HCT116 (cell line): Measurements from ENCODE around the gene DRD3. TPM values are rescaled to one million over a fixed set of nuclear protein-coding genes. Genes with fewer than 3 reads are reported as not detected.

Experiments
- ATAC-seq: fragments of 200-7000 bp; cut with Tn5 transposase; 2 replicates; pipeline ENCODE4 v1.9.1; 2020; ENCODE audit warnings: mild to moderate bottlenecking, moderate library complexity
- BruUV-seq: library from RNA; stranded (reverse); fragments of 400-500 nt; replicated peaks from 2 replicates; lab custom pipeline; 2021; lab: Mats Ljungman, UMichigan
- CTCF ChIA-PET: fragments of 300-600 bp; sonication (Branson Sonifier 250); formaldehyde crosslinking; loops from one replicate; lab custom pipeline; 2021; ENCODE audit warnings: antibody characterized with exemption; lab: Charles Lee
- POLR2A ChIA-PET: fragments of 300-600, 350-600 bp; sonication (Branson Sonifier 250); formaldehyde crosslinking; loops from one replicate; lab custom pipeline; 2021; ENCODE audit warnings: antibody characterized with exemption; lab: Charles Lee
- RAD21 ChIA-PET, 2 experiments: fragments of 300-600 bp; sonication (Branson Sonifier 250); formaldehyde crosslinking; loops; one replicate each; lab custom pipeline; 2023; ENCODE audit warnings: low total read pairs in 2 of 2; ENCODE audit not compliant: uncharacterized antibody in 2 of 2, unreplicated experiment in 2 of 2, low non-redundant PET in 1 of 2; lab: Charles Lee
- DNase-seq: peaks from one replicate; pipeline ENCODE4 v3.0.0-alpha.2; 2010; ENCODE audit warnings: low read depth, low spot score
- H2AFZ ChIP-seq: fragments of 200-600 bp; shearing (Covaris generic), sonication (generic); 2 replicates; pipeline ENCODE4 v1.6.1; 2017; ENCODE audit warnings: low read depth, mixed run types, mixed read lengths, antibody characterized with exemption, low read length; ENCODE audit not compliant: poor library complexity, severe bottlenecking
- H3K27ac ChIP-seq: 2 replicates; pipeline ENCODE4 v1.5.1; 2012; ENCODE audit warnings: low read depth, low read length
- H3K27me3 ChIP-seq: fragments of 200-600 bp; sonication (generic); 2 replicates; pipeline ENCODE4 v1.6.1; 2016; ENCODE audit warnings: mixed run types, low read length, mixed read lengths; ENCODE audit not compliant: insufficient read depth
- H3K36me3 ChIP-seq, 2 experiments: fragments of 200-500 bp in 1 of 2; fragments of 200-600 bp in 1 of 2; sonication (Bioruptor generic) in 1 of 2; sonication (generic) in 1 of 2; 2 replicates each; pipeline versions ENCODE4 v1.5.1 to v1.6.1; 2014 to 2016; ENCODE audit warnings: low read length in 2 of 2, inconsistent platforms in 1 of 2, mixed read lengths in 1 of 2, mixed run types in 1 of 2; ENCODE audit not compliant: insufficient read depth in 2 of 2, control insufficient read depth in 1 of 2
- H3K4me1 ChIP-seq, 2 experiments: fragments of 200-600 bp in 1 of 2; sonication (generic) in 1 of 2; 2 replicates each; pipeline versions ENCODE4 v1.5.1 to v1.6.1; 2012 to 2017; ENCODE audit warnings: low read length in 2 of 2, inconsistent platforms in 1 of 2, mild to moderate bottlenecking in 1 of 2, mixed read lengths in 1 of 2, mixed run types in 1 of 2, moderate library complexity in 1 of 2; ENCODE audit not compliant: insufficient read depth in 2 of 2, control insufficient read depth in 1 of 2
- H3K4me2 ChIP-seq: fragments of 200-600 bp; sonication (generic); 2 replicates; pipeline ENCODE4 v1.6.1; 2017; ENCODE audit warnings: mixed run types, low read length, mixed read lengths
- H3K4me3 ChIP-seq, 2 experiments: fragments of 200-600 bp in 1 of 2; sonication (generic) in 1 of 2; replicated peaks in 1 of 2; 2 replicates each; pipeline ENCODE4 v1.5.1; 2011 to 2016; ENCODE audit warnings: low read length in 2 of 2, control low read depth in 1 of 2, low read depth in 1 of 2, mild to moderate bottlenecking in 1 of 2, mixed read lengths in 1 of 2, mixed run types in 1 of 2
- H3K79me2 ChIP-seq: fragments of 200-600 bp; sonication (generic); 2 replicates; pipeline ENCODE4 v1.6.1; 2017; ENCODE audit warnings: mild to moderate bottlenecking, mixed run types, low read length, moderate library complexity, mixed read lengths; ENCODE audit not compliant: insufficient read depth
- H3K9ac ChIP-seq: fragments of 200-600 bp; sonication (generic); 2 replicates; pipeline ENCODE4 v1.6.1; 2016; ENCODE audit warnings: low read length, mixed read lengths
- H3K9me2 ChIP-seq: fragments of 200-600 bp; sonication (generic), shearing (Covaris generic); 2 replicates; pipeline ENCODE4 v1.6.1; 2017; ENCODE audit warnings: mixed run types, mild to moderate bottlenecking, moderate library complexity; ENCODE audit not compliant: insufficient read depth
- H3K9me3 ChIP-seq, 2 experiments: fragments of 200-500 bp in 1 of 2; fragments of 200-600 bp in 1 of 2; sonication (Bioruptor generic) in 1 of 2; sonication (generic) in 1 of 2; 2 replicates each; pipeline ENCODE4 v1.6.1; 2014 to 2017; ENCODE audit warnings: low read length in 2 of 2, mixed read lengths in 2 of 2, inconsistent platforms in 1 of 2, low read depth in 1 of 2, mild to moderate bottlenecking in 1 of 2, mixed run types in 1 of 2, moderate library complexity in 1 of 2; ENCODE audit not compliant: control insufficient read depth in 1 of 2, insufficient read depth in 1 of 2
- H4K20me1 ChIP-seq: fragments of 200-600 bp; sonication (generic), shearing (Covaris generic); 2 replicates; pipeline ENCODE4 v1.6.1; 2017; ENCODE audit warnings: mixed run types, mild to moderate bottlenecking, moderate library complexity; ENCODE audit not compliant: insufficient read depth
- EGR1 ChIP-seq: IDR thresholded peaks from 2 replicates; pipeline ENCODE4 v1.6.1; 2012; ENCODE audit warnings: low read depth
- ELF1 ChIP-seq: IDR thresholded peaks from 2 replicates; pipeline ENCODE4 v1.6.1; 2012; ENCODE audit warnings: low read depth, borderline replicate concordance
- EZH2 ChIP-seq: fragments of 200-600 bp; sonication (generic); IDR thresholded peaks from 2 replicates; pipeline ENCODE4 v1.6.1; 2017; ENCODE audit warnings: antibody characterized with exemption, mixed run types
- POLR2A ChIP-seq: IDR thresholded peaks from 2 replicates; pipeline ENCODE4 v1.7.0; 2011; ENCODE audit warnings: borderline replicate concordance; ENCODE audit not compliant: insufficient read depth, insufficient read length; ENCODE audit errors: extremely low read depth
- REST ChIP-seq: IDR thresholded peaks from 2 replicates; pipeline ENCODE4 v1.6.1; 2012; ENCODE audit warnings: low read depth
- SRF ChIP-seq: IDR thresholded peaks from 2 replicates; pipeline ENCODE4 v1.6.1; 2012; ENCODE audit warnings: low read depth
- TCF7L2 ChIP-seq: IDR thresholded peaks from 2 replicates; pipeline ENCODE4 v1.7.0; 2011; ENCODE audit warnings: borderline replicate concordance, inconsistent platforms; ENCODE audit not compliant: insufficient read depth, insufficient read length; ENCODE audit errors: extremely low read depth
- YY1 ChIP-seq: IDR thresholded peaks from 2 replicates; pipeline ENCODE4 v1.6.1; 2011; ENCODE audit warnings: low read length, low read depth, moderate library complexity, mild to moderate bottlenecking; ENCODE audit not compliant: insufficient replicate concordance; ENCODE audit errors: extremely low read depth
- ZFX ChIP-seq: fragments of 450-650 bp; IDR thresholded peaks from 2 replicates; pipeline ENCODE4 v1.6.1; 2017
- ZNF274 ChIP-seq: fragments of 200-500 bp; sonication (Bioruptor generic); IDR thresholded peaks from 2 replicates; pipeline ENCODE4 v1.6.1; 2014; ENCODE audit warnings: mild to moderate bottlenecking, low read depth, low read length, inconsistent platforms
- intact Hi-C: fragments of 100-400 bp; cut with micrococcal nuclease; formaldehyde crosslinking; loops from 2 replicates; pipeline ENCODE4 v1.10.0; 2022
- total RNA-seq: library from RNA; stranded (reverse); gene quantifications from one replicate; pipeline ENCODE4 v1.2.1, GENCODE V29; 2021; ENCODE audit not compliant: unreplicated experiment
- TF ChIP-seq, protein P1 (sequence below): IDR thresholded peaks from 2 replicates; pipeline ENCODE4 v1.6.1; 2012
- TF ChIP-seq, protein P2 (sequence below): IDR thresholded peaks from 2 replicates; pipeline ENCODE4 v1.6.1; 2011; ENCODE audit warnings: mild to moderate bottlenecking, low read length, moderate library complexity; ENCODE audit not compliant: insufficient replicate concordance; ENCODE audit errors: extremely low read depth

DRD3 gene
- total RNA-seq, 1 experiment from 2014 or later = not detected

DNA sequence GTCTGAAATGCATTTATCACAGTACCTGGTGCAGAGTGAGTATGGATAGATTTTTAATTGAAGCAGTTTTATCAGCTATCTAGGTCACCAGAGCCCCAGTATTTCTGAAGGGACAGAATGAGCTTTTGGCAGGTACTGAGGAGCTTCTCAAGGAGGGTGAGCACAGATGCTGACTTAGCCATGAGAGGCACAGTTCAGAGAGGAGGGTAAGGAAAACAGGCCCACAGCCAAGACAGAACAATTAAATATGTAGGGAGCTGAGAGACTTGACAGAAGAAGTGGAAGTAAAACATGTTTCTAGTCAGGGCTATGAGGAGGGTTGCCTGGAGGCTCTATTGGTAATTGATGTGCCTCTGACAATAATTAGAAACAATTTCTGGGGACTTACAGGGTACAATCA is 38.4 kb upstream of the DRD3 start (continued):
- TF ChIP-seq REST (no peak), ELF1 (no peak), EZH2 (no peak), EGR1 (no peak)
- TF ChIP-seq, protein P1, sequence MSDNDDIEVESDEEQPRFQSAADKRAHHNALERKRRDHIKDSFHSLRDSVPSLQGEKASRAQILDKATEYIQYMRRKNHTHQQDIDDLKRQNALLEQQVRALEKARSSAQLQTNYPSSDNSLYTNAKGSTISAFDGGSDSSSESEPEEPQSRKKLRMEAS = no peak
- TF ChIP-seq, protein P2, sequence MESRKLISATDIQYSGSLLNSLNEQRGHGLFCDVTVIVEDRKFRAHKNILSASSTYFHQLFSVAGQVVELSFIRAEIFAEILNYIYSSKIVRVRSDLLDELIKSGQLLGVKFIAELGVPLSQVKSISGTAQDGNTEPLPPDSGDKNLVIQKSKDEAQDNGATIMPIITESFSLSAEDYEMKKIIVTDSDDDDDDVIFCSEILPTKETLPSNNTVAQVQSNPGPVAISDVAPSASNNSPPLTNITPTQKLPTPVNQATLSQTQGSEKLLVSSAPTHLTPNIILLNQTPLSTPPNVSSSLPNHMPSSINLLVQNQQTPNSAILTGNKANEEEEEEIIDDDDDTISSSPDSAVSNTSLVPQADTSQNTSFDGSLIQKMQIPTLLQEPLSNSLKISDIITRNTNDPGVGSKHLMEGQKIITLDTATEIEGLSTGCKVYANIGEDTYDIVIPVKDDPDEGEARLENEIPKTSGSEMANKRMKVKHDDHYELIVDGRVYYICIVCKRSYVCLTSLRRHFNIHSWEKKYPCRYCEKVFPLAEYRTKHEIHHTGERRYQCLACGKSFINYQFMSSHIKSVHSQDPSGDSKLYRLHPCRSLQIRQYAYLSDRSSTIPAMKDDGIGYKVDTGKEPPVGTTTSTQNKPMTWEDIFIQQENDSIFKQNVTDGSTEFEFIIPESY = no peak
- TF ChIP-seq, all 23 proteins: peak for 0

DNA sequence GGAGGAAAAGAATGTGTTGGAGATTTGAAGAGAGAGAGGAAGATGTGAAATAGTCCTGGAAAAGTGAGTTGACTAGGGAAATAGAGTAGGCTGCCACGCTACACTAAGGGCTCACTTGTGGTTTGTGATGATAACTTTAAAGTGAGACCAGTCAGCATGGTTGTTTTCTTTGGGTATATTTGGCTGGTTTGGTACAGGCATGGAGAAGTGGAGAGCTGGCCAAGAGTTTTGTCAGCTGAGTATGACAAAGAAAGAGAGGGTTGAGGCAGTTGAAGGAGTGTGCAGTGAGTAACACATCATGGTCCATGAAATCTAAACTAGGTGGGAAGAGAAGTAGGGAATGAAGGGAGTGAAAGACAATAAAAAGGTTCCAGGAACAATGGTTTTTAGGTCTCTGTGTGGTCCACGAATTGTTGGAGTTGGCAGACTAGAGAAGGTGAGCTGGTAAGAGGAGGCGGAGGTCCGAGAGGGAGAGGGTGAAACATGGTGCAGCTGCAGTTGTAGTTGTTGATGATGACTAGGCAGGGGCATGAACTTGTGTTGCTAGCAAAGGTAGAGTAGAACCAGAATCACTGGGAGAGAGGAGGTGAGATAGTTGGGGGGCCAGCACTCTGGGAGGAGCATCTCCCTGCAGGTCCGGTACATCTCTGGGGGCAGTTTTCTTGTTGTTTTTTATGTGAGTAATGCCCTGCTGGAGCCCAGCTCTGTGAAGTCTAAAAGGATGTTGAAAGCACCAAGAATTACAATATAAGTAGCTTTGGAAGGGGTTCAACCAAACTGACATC is 37.5 kb upstream of the DRD3 start:
- no peak for DNase-seq
- Histone ChIP-seq H3K4me3 (no peak overlapping the region), H2AFZ (no peak overlapping the region), H3K9me2 (no peaks in the 10 kb centered on the region; the same call in 1 of the 2 replicates), H3K4me2 (no peak overlapping the region), H3K27me3 (peaks cover 15% of the 10 kb centered on the region; the same call in 1 of the 2 replicates), H3K36me3 (no peaks in the 10 kb centered on the region), H3K4me1 (no peaks in the 10 kb centered on the region), H3K79me2 (no peaks in the 10 kb centered on the region), H4K20me1 (no peaks in the 10 kb centered on the region), H3K27ac (no peak overlapping the region), H3K9ac (no peak overlapping the region), H3K9me3 (no peaks in the 10 kb centered on the region)
- ATAC-seq = no peak
- ChIA-PET POLR2A (no interaction called here), CTCF (no interaction called here), RAD21 (no interaction called here)
- intact Hi-C loops = no loop called here
- no TSS peak for BruUV-seq
- TF ChIP-seq ZFX (no peak), TCF7L2 (no peak), ZNF274 (no peak), SRF (no peak), YY1 (no peak), POLR2A (no peak)
- TF ChIP-seq, protein P2 = no peak
